ENCODE results near the gene ELMOD3.

DNA sequence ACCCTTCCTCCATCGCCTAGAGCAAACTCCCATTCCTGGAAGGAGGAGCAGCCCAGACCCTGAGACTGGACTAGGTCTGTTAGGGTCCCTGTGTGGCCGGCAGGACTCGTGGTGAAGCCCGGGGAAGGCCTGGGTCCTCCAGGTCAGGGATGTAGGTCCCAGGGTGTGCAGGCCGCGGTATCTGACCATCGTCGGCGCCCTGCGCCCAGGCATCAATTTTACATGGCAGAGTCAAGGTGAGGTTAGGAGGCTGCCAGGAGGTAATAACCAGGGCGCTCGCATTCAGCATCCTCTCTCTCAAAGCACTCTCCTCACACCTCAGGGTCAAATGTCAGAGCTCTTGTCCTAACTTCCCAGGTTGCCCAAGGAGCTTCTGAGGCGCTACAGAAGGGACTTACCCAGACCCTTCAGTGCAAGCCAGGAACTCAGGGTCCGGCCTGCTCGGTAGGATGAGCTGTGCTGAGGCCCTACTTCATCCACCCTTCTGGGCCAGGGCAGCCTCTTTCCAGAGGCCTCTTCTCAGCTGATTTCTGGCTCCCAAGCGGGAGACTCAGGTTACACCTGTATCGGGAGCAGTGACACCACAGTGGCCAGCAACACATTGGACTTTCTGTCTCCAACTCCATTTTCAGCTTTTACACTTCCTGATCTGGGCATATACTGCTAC, 64.6 kb downstream of the ELMOD3 start:
- TF ChIP-seq CTCF (conservative IDR thresholded peaks at IDR 0.05) (no peak), EZH2 (IDR thresholded peaks at IDR 0.05; ENCODE audit: low read depth) (no peak)
